Measurements from ENCODE around the gene REXO1.
A peak's percentile ranks its signal among the peaks of the same experiment; 100 is the strongest.
"Not testable (repeated sequence)": the region's sequence is repeated elsewhere in the genome, so short reads cannot be mapped to it uniquely, and the experiment has no call there.

Gene REXO1, protein sequence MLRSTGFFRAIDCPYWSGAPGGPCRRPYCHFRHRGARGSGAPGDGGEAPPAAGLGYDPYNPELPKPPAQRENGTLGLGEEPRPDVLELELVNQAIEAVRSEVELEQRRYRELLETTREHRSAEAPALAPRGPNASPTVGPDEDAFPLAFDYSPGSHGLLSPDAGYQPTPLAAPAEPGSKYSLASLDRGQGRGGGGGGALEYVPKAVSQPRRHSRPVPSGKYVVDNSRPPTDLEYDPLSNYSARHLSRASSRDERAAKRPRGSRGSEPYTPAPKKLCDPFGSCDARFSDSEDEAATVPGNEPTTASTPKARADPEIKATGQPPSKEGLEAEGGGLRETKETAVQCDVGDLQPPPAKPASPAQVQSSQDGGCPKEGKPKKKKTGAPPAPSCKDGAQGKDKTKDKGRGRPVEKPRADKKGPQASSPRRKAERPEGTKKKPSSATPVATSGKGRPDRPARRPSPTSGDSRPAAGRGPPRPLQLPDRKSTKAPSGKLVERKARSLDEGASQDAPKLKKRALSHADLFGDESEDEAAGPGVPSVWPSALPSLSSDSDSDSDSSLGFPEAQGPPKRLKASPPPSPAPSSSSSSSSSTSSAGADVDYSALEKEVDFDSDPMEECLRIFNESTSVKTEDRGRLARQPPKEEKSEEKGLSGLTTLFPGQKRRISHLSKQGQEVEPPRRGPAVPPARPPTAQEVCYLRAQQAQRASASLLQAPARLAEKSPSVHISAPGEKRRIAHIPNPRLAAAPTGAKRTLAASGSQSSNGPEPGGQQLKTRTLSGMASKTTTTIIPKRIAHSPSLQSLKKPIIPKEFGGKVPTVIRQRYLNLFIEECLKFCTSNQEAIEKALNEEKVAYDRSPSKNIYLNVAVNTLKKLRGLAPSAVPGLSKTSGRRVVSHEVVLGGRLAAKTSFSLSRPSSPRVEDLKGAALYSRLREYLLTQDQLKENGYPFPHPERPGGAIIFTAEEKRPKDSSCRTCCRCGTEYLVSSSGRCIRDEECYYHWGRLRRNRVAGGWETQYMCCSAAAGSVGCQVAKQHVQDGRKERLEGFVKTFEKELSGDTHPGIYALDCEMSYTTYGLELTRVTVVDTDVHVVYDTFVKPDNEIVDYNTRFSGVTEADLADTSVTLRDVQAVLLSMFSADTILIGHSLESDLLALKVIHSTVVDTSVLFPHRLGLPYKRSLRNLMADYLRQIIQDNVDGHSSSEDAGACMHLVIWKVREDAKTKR

DNA sequence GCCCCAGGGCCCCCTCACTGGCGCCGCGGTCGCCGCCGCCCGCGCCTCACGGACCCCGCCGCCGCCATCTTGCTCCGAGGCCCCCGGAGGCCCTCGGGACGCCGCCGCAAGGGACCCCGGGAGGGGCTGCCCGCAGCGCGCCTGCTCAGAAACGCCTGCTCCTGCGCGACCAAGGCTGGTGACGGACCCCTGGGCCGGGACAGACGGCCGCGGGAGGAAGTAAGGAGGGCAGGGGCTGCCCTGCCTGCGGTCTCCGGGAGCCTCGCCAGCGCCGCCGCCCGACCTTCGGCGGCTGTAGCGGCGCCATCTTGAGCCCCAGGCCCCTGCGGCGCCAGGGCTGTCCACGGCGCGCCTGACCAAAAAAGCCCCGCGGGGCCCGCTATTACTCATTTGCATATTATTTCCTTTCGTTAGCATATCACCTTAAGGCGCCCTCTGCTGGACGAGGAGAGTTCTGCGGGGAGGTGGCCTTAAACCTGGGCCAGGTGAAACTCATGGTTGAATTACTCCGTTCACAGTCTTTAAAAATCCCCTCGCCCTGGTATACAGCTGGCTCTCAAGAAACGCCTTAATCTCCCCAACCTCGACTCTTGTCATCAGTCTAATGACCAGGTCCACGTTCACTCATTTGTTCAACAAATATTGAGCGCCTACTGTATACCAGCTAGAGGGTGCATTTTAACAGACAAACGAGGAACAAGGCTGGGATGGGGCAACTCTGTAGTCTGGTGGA lies at the start of gene REXO1:
Gene REXO1 (minus strand): TSS at position 85 of the 733 bp plus-strand sequence. CDS start 125 bp downstream, outside the sequence.
- FAIRE-seq = peak; percentile 97

DNA sequence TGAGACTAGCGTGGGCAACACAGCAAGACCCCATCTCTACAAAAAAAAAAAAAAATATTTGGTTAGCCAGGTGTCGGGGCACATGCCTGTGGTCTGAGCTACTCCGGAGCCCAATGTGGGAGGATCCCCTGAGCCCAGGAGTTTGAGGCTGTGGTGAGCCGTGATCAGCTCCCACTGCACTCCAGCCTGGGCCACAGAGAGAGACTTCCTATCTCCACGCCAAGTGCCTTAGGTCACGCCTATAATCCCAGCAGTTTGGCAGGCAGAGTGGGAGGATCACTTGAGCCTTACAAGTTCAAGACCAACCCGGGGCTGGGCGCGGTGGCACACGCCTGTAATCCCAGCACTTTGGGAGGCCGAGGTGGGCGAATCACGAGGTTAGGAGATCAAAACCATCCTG lies 48.2 kb upstream of the REXO1 start:
- no peak for FAIRE-seq

DNA sequence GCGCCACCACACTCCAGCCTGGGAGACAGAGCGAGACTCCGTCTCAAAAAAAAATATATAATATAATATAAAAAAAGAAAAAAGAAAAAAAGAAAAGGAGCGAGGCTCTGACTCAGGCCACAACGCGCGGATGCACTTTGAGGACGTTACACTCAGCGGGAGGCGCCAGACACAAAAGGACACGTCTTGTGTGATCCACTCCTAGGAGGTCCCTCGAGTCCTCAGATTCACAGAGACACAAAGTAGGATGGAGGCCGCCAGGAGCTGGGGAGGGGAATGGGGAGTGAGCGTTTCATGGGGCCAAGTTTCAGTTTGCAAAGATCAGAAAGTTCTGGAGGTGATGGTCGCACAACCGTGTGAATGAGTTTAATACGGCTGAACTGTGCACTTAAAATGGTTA lies 45.5 kb upstream of the REXO1 start:
- no peak for FAIRE-seq

DNA sequence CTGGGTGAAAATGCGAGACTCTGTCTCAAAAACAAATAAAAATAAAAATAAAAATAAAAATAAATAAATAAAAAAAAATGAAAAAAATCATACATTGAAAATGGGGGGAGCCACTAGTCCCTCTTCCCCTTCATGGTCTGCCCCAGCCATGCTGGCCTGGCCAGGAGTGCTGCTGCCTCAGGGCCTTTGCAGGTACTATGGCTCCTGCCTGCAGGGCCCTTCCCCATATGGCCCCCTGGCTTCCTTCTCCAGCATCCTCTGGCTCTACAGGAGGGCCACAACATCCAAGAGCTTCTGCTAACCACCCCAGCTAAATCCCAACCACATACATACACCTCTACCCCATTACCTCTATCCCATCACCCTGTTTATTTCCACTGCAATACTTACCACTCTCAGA lies 41.6 kb upstream of the REXO1 start:
- no peak for FAIRE-seq

DNA sequence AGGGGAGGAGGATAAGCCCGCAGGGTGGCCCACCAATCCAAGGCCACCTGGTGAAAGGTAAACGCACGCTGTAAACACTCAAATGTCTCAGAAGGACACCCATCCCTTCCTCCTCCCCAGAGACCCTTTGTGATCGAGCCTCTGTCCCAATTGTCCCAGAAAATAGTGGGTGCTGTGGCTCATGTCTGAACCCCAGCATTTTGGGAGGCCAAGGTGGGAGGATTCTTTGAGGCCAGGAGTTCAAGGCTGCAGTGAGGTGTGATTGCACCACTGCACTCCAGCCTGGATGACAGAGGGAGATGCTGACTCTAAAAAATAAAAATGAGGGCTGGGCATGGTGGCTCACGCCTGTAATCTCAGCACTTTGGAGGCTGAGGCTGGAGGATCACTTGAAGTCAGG lies 40.1 kb upstream of the REXO1 start:
- no peak for FAIRE-seq

DNA sequence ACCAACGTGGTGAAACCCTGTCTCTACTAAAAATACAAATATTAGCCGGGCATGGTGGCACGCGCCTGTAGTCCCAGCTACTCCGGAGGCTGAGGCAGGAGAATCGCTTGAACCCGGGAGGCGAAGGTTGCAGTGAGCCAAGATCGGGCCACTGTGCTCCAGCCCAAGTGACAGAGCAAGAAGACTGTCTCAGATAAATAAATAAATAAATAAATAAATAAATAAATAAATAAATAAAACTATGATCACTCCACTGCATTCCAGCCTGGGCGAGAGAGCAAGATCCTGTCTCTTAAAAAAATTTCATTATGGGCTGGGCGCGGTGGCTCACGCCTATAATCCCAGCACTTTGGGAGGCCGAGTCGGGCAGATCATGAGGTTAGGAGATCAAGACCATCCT lies 38.1 kb upstream of the REXO1 start:
- not testable (repeated sequence) for FAIRE-seq

DNA sequence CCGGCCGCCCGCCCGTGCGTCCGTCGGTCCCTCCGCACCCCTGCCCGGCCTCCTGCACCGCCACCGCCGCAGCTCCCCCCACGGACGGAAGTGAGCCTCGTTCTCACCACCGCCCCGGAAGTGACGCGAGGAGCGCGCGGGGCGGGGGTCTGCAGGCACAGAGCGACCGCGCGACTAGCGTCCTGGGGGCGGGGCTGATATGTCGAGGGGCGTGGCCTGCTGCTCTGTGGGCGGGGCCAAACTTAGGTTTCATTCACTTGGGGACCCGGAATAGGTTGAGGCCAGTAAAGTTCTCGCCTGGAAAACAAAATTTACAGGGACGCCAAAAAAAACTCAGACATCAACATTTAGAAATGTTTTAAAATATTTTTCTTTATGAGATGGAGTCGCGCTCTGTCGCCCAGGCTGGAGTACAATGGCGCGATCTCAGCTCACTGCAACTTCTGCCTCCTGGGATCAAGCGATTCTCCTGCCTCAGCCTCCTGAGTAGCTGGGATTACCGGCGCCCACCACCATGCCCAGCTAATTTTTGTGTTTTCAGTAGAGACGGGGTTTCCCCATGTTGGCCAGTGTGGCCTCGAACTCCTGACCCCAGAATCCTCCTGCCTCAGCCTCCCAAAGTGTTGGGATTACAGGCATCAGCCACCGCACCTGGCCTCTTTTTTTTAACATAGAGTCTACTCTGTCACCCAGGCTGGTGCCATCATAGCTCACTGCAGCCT lies 37.3 kb upstream of the REXO1 start, which contains the start of gene ABHD17A:
Gene ABHD17A (minus strand): TSS at position 99 of the 722 bp plus-strand sequence. CDS start 3,930 bp downstream, outside the sequence.
- peak; percentile 98 for FAIRE-seq

DNA sequence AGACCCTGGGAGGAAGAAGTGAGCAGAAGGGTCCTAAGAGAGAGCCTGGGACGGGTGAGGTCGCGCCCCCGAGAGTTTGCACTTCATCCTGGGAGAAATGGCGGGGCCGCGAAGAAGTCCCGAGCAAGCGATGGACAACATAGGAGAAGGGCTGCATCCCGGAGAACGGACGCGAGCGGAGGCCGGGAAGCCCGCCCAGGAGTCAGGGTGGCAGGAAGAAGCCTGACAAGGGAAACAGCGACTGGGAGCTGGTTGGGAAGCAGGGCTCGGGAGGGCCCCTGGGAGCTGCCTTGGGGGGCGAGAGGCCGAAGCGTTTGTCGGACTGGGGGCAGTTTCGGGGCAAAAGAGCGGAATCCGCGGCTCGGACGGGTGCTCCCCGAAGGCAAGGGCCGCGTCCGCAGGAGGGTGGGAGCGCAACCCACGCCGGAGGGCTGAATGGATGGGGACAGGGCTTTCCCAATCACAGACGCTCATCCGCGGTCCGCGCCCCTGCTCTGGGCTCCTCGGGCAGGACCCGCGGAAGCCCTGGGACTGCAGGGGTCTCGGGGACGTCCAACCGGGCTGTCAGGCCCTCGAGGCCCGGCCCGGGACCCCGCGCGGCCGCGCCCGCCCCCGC lies 36.5 kb upstream of the REXO1 start:
- no peak for FAIRE-seq

DNA sequence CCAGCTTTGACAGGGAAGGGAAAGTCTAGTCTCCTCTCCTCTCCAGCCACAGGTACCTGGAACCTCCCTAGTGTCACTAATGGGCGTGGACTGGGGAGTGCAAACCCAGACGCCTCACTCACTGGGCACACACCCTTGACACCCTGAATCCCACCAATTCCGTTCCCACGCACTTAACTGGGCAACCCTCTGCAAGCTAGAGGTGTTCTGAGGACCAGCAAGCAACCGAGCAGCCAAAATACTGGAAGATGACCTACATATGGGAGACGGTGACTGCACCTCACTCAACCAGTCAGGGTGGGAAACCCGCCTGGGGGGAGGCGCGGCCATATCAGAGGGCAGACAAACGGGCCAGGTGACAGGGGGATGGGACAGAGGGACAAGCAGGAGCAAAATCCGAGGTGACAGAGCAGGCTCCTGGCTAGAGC lies 36.0 kb upstream of the REXO1 start:
- FAIRE-seq = no peak

DNA sequence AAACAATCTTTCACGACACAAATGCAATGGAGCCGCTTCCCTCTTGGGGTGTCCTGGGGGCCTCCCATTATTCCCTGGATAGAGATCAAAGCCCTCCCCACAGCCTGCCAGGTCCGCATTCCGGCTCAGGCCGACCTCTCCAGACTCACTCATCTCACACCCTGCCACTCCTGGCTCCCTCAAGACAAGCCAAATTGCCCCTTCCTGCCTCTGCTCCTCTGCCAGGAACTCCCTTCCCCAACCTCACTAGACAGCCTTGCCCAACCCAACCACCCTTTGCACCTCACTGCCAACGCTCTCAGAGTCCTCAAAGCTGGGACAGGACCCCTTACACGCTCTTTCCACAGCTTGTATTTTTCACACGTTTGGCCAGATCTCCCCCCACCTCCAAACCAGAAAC lies 35.5 kb upstream of the REXO1 start:
- no peak for FAIRE-seq

DNA sequence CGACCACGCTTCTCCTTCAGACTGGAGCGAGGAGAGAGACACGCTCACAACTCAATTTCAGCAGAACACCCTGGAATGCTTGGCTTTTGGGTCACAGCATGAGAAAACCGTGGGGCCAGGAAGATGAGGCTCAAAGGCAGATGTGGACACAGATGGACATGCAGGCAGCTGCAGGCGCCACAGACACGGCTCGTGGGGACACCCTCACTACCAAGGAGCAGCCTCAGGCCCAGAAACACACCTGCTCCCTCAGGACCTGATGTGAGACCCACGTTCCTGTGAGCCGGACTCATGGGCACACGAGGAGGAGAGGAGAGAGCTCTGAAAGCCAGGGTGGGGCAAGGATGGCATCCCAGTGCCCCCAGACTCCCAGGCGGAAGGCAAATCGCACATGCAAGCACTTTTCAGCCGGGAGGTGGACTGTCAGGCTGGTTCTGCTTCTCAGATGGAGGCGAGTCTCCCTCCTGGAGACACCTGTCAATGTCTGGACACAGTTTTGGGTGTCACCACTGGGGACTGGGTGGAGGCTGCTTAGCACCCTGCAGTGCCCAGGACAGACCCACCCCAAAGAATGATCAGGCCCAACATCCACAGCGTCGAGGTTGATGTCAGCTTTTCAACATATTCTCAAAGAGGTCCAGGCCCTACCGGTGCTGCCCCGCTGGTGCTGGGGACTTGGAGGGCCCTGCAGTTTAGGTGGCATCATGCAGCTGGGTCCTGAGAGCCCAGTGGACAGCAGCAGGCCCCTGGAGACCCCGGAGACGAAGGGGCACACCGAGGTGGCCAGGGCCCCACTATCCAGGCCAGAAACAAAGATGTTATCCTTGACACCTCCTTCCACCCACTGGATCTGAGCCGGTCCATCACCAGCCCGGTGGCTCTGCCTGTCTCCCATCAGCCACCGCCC lies 34.8 kb upstream of the REXO1 start:
- no peak for FAIRE-seq

DNA sequence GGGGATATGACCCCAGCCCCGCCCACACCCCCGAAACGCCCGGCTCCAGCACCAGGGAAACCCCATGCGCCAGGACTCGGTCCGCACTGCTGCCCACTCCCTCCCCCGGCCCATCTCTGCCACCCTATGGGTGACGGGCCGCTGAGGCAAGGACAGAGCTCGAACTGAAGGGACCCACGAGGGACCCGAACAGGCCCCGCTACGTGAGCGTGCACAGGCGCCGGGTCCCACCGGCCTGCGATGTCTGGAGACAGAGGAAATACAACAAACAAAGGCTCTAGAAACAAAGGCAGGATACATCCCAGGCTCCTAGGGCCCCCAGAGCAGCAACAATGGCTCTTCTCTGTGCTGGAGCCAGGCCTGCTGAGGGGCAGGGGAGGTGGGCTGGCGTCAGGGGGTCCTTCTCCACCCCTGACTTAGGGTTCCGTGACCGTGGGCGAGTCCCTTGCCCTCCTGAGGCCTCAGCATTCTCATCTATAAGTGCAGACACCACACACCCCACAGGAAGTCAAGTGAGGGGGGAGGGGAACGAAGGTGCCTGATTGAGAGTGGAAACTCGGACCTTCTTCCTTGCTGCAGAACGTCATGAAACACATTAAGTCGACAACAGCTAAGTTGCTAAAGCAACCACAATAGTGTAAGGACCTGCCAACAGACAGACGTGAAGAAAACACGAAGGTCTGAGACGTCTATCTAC lies 34.0 kb upstream of the REXO1 start:
- no peak for FAIRE-seq

DNA sequence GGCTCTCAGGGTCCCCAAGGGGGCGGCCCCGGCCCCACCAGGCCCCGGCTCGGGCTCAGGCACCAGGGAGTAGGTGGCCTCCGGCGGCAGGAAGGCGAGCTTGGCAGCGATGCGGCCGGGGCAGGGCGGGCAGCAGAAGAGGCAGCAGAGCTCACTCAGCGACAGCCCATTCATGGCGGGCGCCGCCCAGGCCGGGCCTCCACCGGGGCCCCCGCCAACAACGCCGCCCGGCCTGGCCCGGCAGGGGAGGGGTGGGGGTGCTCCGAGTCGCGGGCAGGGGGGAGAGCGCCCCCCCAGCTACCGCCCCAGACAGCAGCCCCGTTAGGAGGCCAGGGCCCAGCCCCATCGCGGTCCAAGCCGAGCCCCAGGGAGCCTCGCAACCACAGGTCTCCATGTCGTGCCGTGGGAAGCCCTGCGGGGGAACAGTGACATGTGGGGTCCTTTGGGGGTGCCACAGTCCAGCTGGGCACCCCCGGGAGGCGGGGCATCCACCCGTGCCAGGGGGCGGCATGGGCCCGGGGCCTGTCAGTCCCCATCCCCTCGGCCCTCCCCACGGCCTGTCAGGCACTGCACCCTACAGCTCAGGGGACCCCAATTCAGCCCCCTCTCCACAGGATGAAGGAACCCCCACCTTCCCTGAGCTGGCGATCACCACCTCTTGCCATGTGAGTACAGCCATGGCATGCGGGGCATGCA lies 33.3 kb upstream of the REXO1 start:
- not testable (repeated sequence) for FAIRE-seq

DNA sequence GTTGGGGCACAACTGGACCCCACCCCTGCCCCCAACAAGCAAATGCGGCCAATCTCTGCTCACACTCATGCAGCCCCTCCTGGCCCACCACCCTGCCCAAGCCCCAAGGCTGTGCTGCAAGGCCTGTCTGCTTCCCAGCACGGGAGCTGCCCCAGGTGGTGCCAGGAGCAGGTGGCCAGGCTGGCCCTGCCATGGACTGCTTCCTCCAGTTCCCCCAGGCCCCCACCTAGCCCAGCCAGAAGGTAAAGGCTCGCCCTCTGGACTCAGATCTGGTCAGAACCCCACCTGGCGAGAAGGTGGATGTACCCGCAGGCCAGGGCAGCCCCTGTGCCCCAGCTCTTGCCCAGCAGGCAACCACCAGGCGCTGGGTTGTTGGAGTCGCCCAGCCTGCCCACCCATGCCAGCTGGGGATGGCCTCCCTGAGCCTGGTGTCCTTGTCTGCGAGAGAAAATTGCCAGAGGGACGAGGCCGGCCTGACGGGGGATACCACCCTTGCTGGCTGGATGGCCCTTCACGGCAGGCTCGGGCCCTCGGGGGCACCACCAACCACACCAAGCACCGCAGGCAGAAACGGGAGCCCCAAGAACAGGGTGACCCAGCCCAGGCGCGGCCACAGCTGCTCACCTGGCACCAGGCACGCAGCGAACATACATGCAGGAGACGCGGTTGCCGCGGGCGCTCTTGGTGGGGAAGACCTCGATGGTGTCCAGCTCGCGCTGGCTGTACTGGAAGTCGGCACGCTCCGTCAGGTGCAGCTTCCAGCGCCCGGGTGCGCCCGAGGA lies 32.5 kb upstream of the REXO1 start:
- no peak for FAIRE-seq

DNA sequence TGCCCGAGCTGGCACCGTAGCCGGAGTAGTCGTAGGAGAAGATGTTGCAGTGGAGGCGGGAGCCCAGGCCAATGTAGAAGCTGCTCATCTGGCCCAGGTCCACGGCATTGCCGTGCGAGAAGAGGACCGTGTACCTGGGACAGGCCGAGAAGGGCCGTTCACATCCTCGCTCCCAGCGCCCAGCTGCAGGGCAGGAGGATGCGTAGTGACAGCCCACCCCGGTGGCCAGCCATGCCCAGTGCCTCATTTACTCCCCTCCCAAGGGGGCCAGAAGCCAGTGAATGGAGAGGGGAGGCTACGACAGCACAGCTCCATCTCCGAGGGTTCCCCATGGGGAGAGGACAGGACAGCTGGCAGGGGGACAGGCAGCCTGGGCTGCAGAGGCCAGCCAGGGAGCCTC lies 31.7 kb upstream of the REXO1 start:
- not testable (repeated sequence) for FAIRE-seq

DNA sequence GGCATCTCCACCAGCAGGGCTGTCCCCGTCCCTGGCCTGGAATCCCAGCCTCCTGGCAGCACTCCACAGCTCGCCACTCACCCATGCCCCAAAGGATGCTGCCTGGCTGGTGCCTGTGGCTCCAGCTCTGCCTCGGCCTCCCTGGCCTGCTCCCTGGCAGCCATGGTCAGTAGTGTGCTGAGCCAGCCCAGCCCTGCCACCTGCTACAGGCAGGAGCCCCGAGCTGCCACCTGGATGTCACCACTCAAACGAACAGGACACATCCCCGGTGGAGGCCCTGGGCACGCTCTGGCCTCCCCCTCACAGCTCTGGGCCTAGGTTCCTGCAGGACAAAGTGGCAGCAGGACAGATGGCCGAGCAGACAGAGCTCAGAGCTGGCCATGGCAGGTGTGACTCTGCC lies 30.3 kb upstream of the REXO1 start:
- not testable (repeated sequence) for FAIRE-seq

DNA sequence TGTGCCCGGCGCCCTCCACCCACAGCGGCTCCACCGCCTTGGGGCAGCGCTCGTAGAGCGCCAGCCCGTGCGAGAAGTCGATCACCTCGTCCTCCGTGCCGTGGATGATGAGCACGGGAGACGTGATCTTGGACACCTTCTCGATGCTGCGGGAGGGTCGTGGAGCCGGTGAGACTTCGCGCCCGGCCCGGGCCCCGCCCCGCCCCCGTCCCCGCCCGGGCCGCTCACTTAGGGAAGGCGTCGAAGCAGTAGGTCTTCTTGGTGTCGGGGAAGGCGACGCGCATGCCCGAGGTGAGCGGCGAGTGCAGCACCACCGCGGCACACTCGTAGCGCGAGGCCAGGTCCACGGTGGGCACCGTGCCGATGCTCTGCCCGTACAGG lies 29.0 kb upstream of the REXO1 start:
- not testable (repeated sequence) for FAIRE-seq

Data from G401.6 (cell line).